ENCODE measurements around the gene PGBD1.

- TF ChIP-seq POLR2A (IDR thresholded peaks at IDR 0.05; ENCODE audit: low read depth, low read length) (no peak), POLR2AphosphoS5 (IDR thresholded peaks at IDR 0.05; ENCODE audit: low read depth, low read length) (no peak), TAF1 (IDR thresholded peaks at IDR 0.05; ENCODE audit: low read depth, low read length) (no peak), SPI1 (IDR thresholded peaks at IDR 0.05; ENCODE audit: low read depth, low read length) (no peak)
Measured at GRCh38 chr6:28349344-28349891, 68.0 kb downstream of the PGBD1 start.

All from GM12891 (cell line).